Mononuclear cell (primary cell): ENCODE results near the gene HNRNPA1L2. TPM values are rescaled to one million over a fixed set of nuclear protein-coding genes. Genes with fewer than 3 reads are reported as not detected.
"Not testable (repeated sequence)": the region's sequence is repeated elsewhere in the genome, so short reads cannot be mapped to it uniquely, and the experiment has no call there.

Source experiments
- H3K27me3 ChIP-seq: 2 replicates; pipeline ENCODE4 v1.6.0; 2011; ENCODE audit warnings: low read length, control low read depth; ENCODE audit not compliant: insufficient read depth
- H3K4me1 ChIP-seq: 2 replicates; pipeline ENCODE4 v1.5.1; 2011; ENCODE audit warnings: mild to moderate bottlenecking, low read length, control low read depth; ENCODE audit not compliant: insufficient read depth
- H3K4me3 ChIP-seq: 2 replicates; pipeline ENCODE4 v1.5.1; 2011; ENCODE audit warnings: mild to moderate bottlenecking, low read length, moderate library complexity
- H3K9me3 ChIP-seq: 2 replicates; pipeline ENCODE4 v1.5.1; 2011; ENCODE audit warnings: low read depth, mild to moderate bottlenecking, control low read depth, low read length
- total RNA-seq: library from RNA; depleted of rRNA; stranded (reverse); fragments of >200 nt; gene quantifications from one replicate; pipeline ENCODE4 v1.2.3, GENCODE V29; 2012

The HNRNPA1L2 gene
- total RNA-seq, 1 donor, result 8.2 TPM

DNA sequence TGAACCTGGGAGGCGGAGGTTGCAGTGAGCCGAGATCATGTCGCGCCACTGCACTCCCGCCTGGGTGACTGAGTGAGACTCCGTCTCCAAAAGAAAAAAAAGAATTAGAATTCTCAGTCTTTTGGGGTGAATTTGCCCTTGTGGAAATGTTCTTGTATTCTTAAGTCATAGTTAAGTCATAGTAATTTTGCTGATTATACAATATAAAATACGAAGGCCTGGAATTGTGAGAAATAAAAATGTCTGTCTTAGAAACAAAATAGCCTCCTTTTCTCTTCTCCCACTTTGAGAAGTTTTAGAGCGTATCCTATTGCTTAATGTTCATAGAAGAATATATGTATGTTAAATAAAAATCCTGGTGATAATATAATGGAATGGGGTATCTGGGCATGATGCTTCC, 28.5 kb downstream of the HNRNPA1L2 start:
- no peak overlapping the region for H3K4me3 ChIP-seq
- H3K4me1 ChIP-seq, result no peaks in the 10 kb centered on the region
- H3K27me3 ChIP-seq, result no peaks in the 10 kb centered on the region
- H3K9me3 ChIP-seq, result no peaks in the 10 kb centered on the region

DNA sequence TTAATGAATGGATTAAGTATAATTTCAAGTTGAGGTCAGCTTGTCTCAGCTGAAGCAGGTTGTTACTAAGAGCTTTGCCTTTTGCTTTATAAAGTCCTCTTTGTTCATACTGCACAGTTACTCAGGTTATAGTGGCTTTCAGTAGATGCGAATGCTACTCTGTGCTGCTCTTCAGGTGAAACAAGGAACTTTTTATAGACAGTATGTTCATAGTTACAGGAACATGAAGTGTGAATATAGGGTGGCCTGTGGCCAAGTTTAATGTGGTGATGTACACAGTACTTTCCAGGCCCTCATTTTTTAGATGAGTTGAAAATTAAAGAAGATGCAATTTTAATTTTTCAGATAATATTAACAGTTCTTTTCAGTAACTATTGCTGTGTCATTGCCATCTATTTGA, 31.2 kb downstream of the HNRNPA1L2 start:
- H3K4me1 ChIP-seq, result no peaks in the 10 kb centered on the region
- H3K9me3 ChIP-seq, result no peaks in the 10 kb centered on the region
- H3K27me3 ChIP-seq, result no peaks in the 10 kb centered on the region
- H3K4me3 ChIP-seq, result no peak overlapping the region

DNA sequence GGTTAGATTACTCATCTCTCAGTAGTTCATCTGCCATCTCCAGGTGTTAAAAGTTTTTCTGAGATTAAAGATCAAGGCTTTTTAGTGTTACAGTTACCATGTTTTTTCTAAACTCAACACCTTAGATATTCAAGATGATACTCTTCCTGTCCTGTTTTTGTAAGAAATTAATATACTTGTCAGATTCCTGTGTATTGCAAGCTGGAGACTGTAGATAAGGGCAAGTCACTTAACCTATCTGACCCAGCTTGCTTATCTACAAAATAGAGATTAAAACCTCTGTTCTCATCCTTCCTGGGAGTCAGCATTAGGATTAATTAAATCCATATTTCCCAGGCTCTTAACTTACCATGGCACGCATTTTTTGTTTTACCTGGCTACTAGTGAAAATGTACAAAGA, 35.6 kb downstream of the HNRNPA1L2 start:
- no peaks in the 10 kb centered on the region for H3K27me3 ChIP-seq
- H3K9me3 ChIP-seq, result no peaks in the 10 kb centered on the region
- no peaks in the 10 kb centered on the region for H3K4me1 ChIP-seq
- H3K4me3 ChIP-seq, result no peak overlapping the region

DNA sequence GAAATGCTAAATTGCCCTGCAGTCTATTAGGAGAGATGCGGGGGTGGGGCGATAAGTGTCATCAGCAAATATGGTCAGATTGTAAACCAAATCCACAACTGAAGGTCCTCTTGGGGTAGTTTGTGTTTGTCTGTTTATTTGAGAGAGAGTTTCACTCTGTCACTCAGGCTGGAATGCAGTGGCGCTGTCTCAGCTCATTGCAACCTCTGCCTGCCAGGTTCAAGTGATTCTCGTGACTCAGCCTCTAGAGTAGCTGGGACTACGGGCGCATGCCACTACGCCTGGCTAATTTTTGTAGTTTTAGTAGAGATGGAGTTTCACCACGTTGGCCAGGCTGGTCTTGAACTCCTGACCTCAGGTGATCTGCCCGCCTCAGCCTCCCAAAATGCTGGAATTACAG, 43.6 kb downstream of the HNRNPA1L2 start:
- H3K27me3 ChIP-seq, H3K4me1 ChIP-seq, H3K9me3 ChIP-seq, H3K4me3 ChIP-seq: not testable (repeated sequence)

DNA sequence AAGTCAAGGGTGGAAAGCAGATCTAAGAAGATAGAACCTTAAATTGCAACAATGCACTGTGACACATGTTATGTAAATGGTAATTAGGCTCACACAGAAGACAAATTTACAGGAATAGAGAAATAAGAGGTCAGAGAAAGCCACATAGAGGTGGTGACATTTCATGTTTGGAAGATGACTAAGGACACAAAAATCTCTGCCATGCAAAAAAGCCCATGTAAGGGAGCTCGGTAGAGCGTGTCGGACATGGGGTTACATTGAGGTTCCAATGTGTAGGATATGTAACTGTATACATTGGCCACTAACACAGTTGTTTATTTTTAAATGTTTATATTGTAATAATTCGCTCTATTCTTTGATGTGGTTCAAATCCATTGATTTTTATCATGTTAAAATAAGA, 44.1 kb downstream of the HNRNPA1L2 start:
- H3K4me3 ChIP-seq, result no peak overlapping the region
- no peaks in the 10 kb centered on the region for H3K4me1 ChIP-seq
- no peaks in the 10 kb centered on the region for H3K27me3 ChIP-seq
- no peaks in the 10 kb centered on the region for H3K9me3 ChIP-seq

Other genes with a start within 250 kb of the HNRNPA1L2 start
- 0.52 TPM for gene THSD1, start 236.3 kb upstream of the HNRNPA1L2 start, total RNA-seq
- gene VPS36, start 191.8 kb upstream of the HNRNPA1L2 start, total RNA-seq, result 30.2 TPM
- 30.5 TPM for gene CKAP2, start 187.0 kb upstream of the HNRNPA1L2 start, total RNA-seq
- gene SUGT1, start 10.4 kb downstream of the HNRNPA1L2 start, total RNA-seq, result 14.9 TPM
- 0.10 TPM for gene CNMD, start 97.4 kb downstream of the HNRNPA1L2 start, total RNA-seq
- not detected for gene PCDH8, start 206.2 kb downstream of the HNRNPA1L2 start, total RNA-seq